Loucy (cell line): ENCODE results near the gene CASP6.

Experiments
- H2AFZ ChIP-seq: fragments of 200-600 bp; sonication (generic); 2 replicates; pipeline ENCODE4 v1.6.0; 2016; ENCODE audit warnings: antibody characterized with exemption, mild to moderate bottlenecking, low read length, moderate library complexity
- H3F3A ChIP-seq: fragments of 200-600 bp; 2 replicates; pipeline ENCODE4 v1.6.0; 2016; ENCODE audit warnings: antibody characterized with exemption, low read depth, mild to moderate bottlenecking
- H3K27me3 ChIP-seq: fragments of 200-600 bp; sonication (generic); 2 replicates; pipeline ENCODE4 v1.6.1; 2014; ENCODE audit warnings: low read length, mild to moderate bottlenecking; ENCODE audit not compliant: insufficient read depth, poor library complexity, severe bottlenecking
- H3K36me3 ChIP-seq: fragments of 200-600 bp; sonication (generic); 2 replicates; pipeline ENCODE4 v1.6.1; 2016; ENCODE audit warnings: low read length; ENCODE audit not compliant: insufficient read depth
- H3K4me1 ChIP-seq: fragments of 200-600 bp; sonication (generic); 2 replicates; pipeline ENCODE4 v1.5.1; 2014; ENCODE audit warnings: low read length, mild to moderate bottlenecking; ENCODE audit not compliant: insufficient read depth, poor library complexity, severe bottlenecking
- H3K4me2 ChIP-seq: fragments of 200-600 bp; sonication (generic); 2 replicates; pipeline ENCODE4 v1.6.0; 2014; ENCODE audit warnings: antibody characterized with exemption, low read length, low read depth, mild to moderate bottlenecking; ENCODE audit not compliant: poor library complexity, severe bottlenecking
- H3K4me3 ChIP-seq: fragments of 200-600 bp; sonication (generic); 2 replicates; pipeline ENCODE4 v1.5.1; 2014; ENCODE audit warnings: low read length, mild to moderate bottlenecking, mixed read lengths; ENCODE audit not compliant: poor library complexity, severe bottlenecking
- H3K79me2 ChIP-seq: fragments of 200-600 bp; sonication (generic); 2 replicates; pipeline ENCODE4 v1.6.1; 2014; ENCODE audit warnings: low read length; ENCODE audit not compliant: insufficient read depth
- H3K9ac ChIP-seq: fragments of 200-600 bp; sonication (generic); 2 replicates; pipeline ENCODE4 v1.6.0; 2014; ENCODE audit warnings: mild to moderate bottlenecking, low read depth, low read length, moderate library complexity; ENCODE audit not compliant: poor library complexity, severe bottlenecking
- H3K9me2 ChIP-seq: fragments of 200-600 bp; sonication (generic); replicated peaks from 2 replicates; pipeline ENCODE4 v1.6.1; 2016; ENCODE audit warnings: low read depth, low read length, mixed read lengths
- H3K9me3 ChIP-seq: fragments of 200-600 bp; sonication (generic); 2 replicates; pipeline ENCODE4 v1.6.1; 2014; ENCODE audit warnings: mild to moderate bottlenecking, antibody characterized with exemption, low read length, low read depth; ENCODE audit not compliant: insufficient read depth
- H4K20me1 ChIP-seq: fragments of 200-600 bp; sonication (generic); 2 replicates; pipeline ENCODE4 v1.6.0; 2014; ENCODE audit warnings: antibody characterized with exemption, low read length, mild to moderate bottlenecking; ENCODE audit not compliant: insufficient read depth, poor library complexity, severe bottlenecking
- CTCF ChIP-seq: fragments of 200-600 bp; sonication (generic); conservative IDR thresholded peaks from 2 replicates; pipeline ENCODE4 v1.5.1; 2014; ENCODE audit warnings: mild to moderate bottlenecking, antibody characterized with exemption, low read length
- EZH2phosphoT487 ChIP-seq: fragments of 200-600 bp; IDR thresholded peaks from 2 replicates; pipeline ENCODE4 v1.6.1; 2018; ENCODE audit warnings: antibody characterized with exemption, mild to moderate bottlenecking, moderate library complexity, borderline replicate concordance

Gene CASP6

GRCh38 chr4:109703664-109704361, 568 bp upstream of the CASP6 start:
- Histone ChIP-seq H4K20me1 (no peaks in the 10 kb centered on the region), H3K9me3 (no peaks in the 10 kb centered on the region), H3K4me2 (peak overlapping the region; percentile 79), H3K27me3 (no peaks in the 10 kb centered on the region), H3F3A (no peaks in the 10 kb centered on the region), H3K79me2 (peaks cover 40% of the 10 kb centered on the region), H3K36me3 (no peaks in the 10 kb centered on the region), H3K4me3 (peak overlapping the region; percentile 96), H3K9me2 (no peaks in the 10 kb centered on the region), H3K4me1 (peaks cover 40% of the 10 kb centered on the region), H2AFZ (peak overlapping the region; percentile 89), H3K9ac (peak overlapping the region; percentile 96)
- TF ChIP-seq EZH2phosphoT487 (no peak), CTCF (no peak)

- Histone ChIP-seq H3F3A (no peaks in the 10 kb centered on the region), H3K4me2 (peak overlapping the region; percentile 79), H3K9ac (peak overlapping the region; percentile 96), H3K9me2 (no peaks in the 10 kb centered on the region), H3K4me3 (peak overlapping the region; percentile 96), H3K4me1 (peaks cover 51% of the 10 kb centered on the region), H3K9me3 (no peaks in the 10 kb centered on the region), H4K20me1 (no peaks in the 10 kb centered on the region), H3K79me2 (peaks cover 57% of the 10 kb centered on the region), H3K27me3 (no peaks in the 10 kb centered on the region), H3K36me3 (peaks cover 8% of the 10 kb centered on the region; the same call in 1 of the 2 replicates), H2AFZ (peak overlapping the region; percentile 89)
- no peak for TF ChIP-seq CTCF
- no peak for TF ChIP-seq EZH2phosphoT487
Measured at GRCh38 chr4:109701566-109702410, 1.5 kb downstream of the CASP6 start.

- Histone ChIP-seq H3K36me3 (peaks cover 18% of the 10 kb centered on the region; the same call in 1 of the 2 replicates), H3K79me2 (peaks cover 57% of the 10 kb centered on the region), H4K20me1 (peaks cover 7% of the 10 kb centered on the region), H3K9me2 (no peaks in the 10 kb centered on the region), H3K9ac (no peak overlapping the region), H2AFZ (no peak overlapping the region), H3F3A (no peaks in the 10 kb centered on the region), H3K4me2 (peak overlapping the region; percentile 79), H3K9me3 (no peaks in the 10 kb centered on the region), H3K4me1 (peaks cover 51% of the 10 kb centered on the region), H3K27me3 (no peaks in the 10 kb centered on the region), H3K4me3 (peak overlapping the region; percentile 6)
- TF ChIP-seq EZH2phosphoT487 (no peak), CTCF (no peak)
Measured at GRCh38 chr4:109699553-109700225, 3.6 kb downstream of the CASP6 start.
